H1 (cell line): ENCODE results near the gene NELFB. TPM values are rescaled to one million over a fixed set of nuclear protein-coding genes. Genes with fewer than 3 reads are reported as not detected.
A peak's percentile ranks its signal among the peaks of the same experiment; 100 is the strongest.

ENCODE experiments used
- CTCF ChIA-PET: fragments of 300-600 bp; sonication (Branson Sonifier 250); formaldehyde crosslinking; loops from one replicate; lab custom pipeline; 2021; ENCODE audit not compliant: partially characterized antibody; lab: Charles Lee
- POLR2A ChIA-PET: fragments of 300-600 bp; sonication (Branson Sonifier 250); formaldehyde crosslinking; loops from one replicate; lab custom pipeline; 2021; ENCODE audit warnings: inconsistent platforms; ENCODE audit not compliant: partially characterized antibody; lab: Charles Lee
- DNase-seq, 2 experiments: peaks; one replicate each; pipeline versions ENCODE4 v3.0.0 to v3.0.0-alpha.2; 2010 to 2022; ENCODE audit warnings: low spot score in 2 of 2, low read depth in 1 of 2, mixed read lengths in 1 of 2
- FAIRE-seq: peaks from 2 replicates; lab custom pipeline; 2011; peaks lifted over from hg19 to GRCh38; lab: Jason Lieb, UNC
- H2AFZ ChIP-seq: 2 replicates; pipeline ENCODE4 v1.8.1; 2012; ENCODE audit warnings: low read length, inconsistent platforms
- H2AK5ac ChIP-seq: 2 replicates; pipeline ENCODE4 v1.6.1; 2013; ENCODE audit warnings: low read depth, low read length
- H2BK120ac ChIP-seq: replicated peaks from 2 replicates; pipeline ENCODE3; 2013; ENCODE audit warnings: low read depth, low read length, inconsistent platforms
- H2BK12ac ChIP-seq: 2 replicates; pipeline ENCODE4 v1.6.1; 2013; ENCODE audit warnings: low read depth, low read length
- H2BK15ac ChIP-seq: 2 replicates; pipeline ENCODE4 v1.6.1; 2013; ENCODE audit warnings: low read length
- H2BK20ac ChIP-seq: 2 replicates; pipeline ENCODE4 v1.6.1; 2013; ENCODE audit warnings: low read length
- H2BK5ac ChIP-seq: 2 replicates; pipeline ENCODE4 v1.6.1; 2013; ENCODE audit warnings: low read depth, low read length
- H3K14ac ChIP-seq: 2 replicates; pipeline ENCODE4 v1.6.1; 2013; ENCODE audit warnings: inconsistent platforms; ENCODE audit not compliant: insufficient read length
- H3K18ac ChIP-seq: 2 replicates; pipeline ENCODE4 v1.6.1; 2013; ENCODE audit warnings: low read length; ENCODE audit errors: extremely low read depth
- H3K23ac ChIP-seq: 2 replicates; pipeline ENCODE4 v1.6.1; 2013; ENCODE audit warnings: inconsistent platforms; ENCODE audit not compliant: insufficient read length
- H3K23me2 ChIP-seq: 2 replicates; pipeline ENCODE4 v1.6.1; 2013; ENCODE audit warnings: low read depth, low read length
- H3K27ac ChIP-seq: 2 replicates; pipeline ENCODE4 v1.6.1; 2011; ENCODE audit warnings: low read depth, low read length, inconsistent platforms
- H3K27me3 ChIP-seq, 4 experiments: replicated peaks in 1 of 4; 1 replicate in 1 of 4; 2 replicates in 3 of 4; pipeline versions ENCODE4 v1.6.1 to v1.8.1; 2011 to 2013; ENCODE audit warnings: low read length in 3 of 4, mild to moderate bottlenecking in 3 of 4, inconsistent platforms in 2 of 4, mixed read lengths in 2 of 4, moderate library complexity in 1 of 4; ENCODE audit not compliant: control insufficient read depth in 3 of 4, insufficient read depth in 3 of 4; ENCODE audit errors: extremely low read depth in 1 of 4
- H3K36me3 ChIP-seq, 4 experiments: 2 replicates each; pipeline versions ENCODE4 v1.6.1 to v1.8.1; 2011 to 2013; ENCODE audit warnings: mild to moderate bottlenecking in 4 of 4, low read length in 3 of 4, moderate library complexity in 2 of 4, control low read depth in 1 of 4, inconsistent platforms in 1 of 4; ENCODE audit not compliant: insufficient read depth in 4 of 4, control insufficient read depth in 2 of 4
- H3K4ac ChIP-seq: replicated peaks from 2 replicates; pipeline ENCODE3; 2013; ENCODE audit warnings: low read length, low read depth, mixed read lengths, inconsistent platforms; ENCODE audit not compliant: insufficient read length
- H3K4me1 ChIP-seq, 4 experiments: replicated peaks in 1 of 4; 1 replicate in 1 of 4; 2 replicates in 3 of 4; pipeline versions ENCODE4 v1.6.1 to v1.8.1; 2011 to 2013; ENCODE audit warnings: low read length in 3 of 4, inconsistent platforms in 2 of 4, mixed read lengths in 1 of 4; ENCODE audit not compliant: insufficient read depth in 4 of 4, control insufficient read depth in 3 of 4
- H3K4me2 ChIP-seq, 2 experiments: 2 replicates each; pipeline versions ENCODE4 v1.6.1 to v1.8.1; 2011 to 2013; ENCODE audit warnings: low read depth in 2 of 2, low read length in 2 of 2, control low read depth in 1 of 2, inconsistent platforms in 1 of 2, mild to moderate bottlenecking in 1 of 2; ENCODE audit not compliant: insufficient read depth in 1 of 2
- H3K4me3 ChIP-seq, 4 experiments: fragments of 200-600, 300-600 bp in 1 of 4; sonication (generic), shearing (Covaris generic), sonication (Bioruptor Twin) in 1 of 4; 2 replicates each; pipeline versions ENCODE4 v1.5.1 to v1.8.1; 2011 to 2016; ENCODE audit warnings: low read length in 4 of 4, low read depth in 3 of 4, control low read depth in 2 of 4, inconsistent platforms in 2 of 4, mild to moderate bottlenecking in 2 of 4, mixed read lengths in 1 of 4, moderate library complexity in 1 of 4; ENCODE audit not compliant: insufficient read depth in 2 of 4; ENCODE audit errors: extremely low read depth in 1 of 4
- H3K56ac ChIP-seq: replicated peaks from 2 replicates; pipeline ENCODE3; 2013; ENCODE audit warnings: low read depth, mild to moderate bottlenecking, mixed read lengths, low read length, inconsistent platforms; ENCODE audit not compliant: insufficient read length
- H3K79me1 ChIP-seq: 2 replicates; pipeline ENCODE4 v1.6.1; 2013; ENCODE audit warnings: low read depth, low read length, control low read depth
- H3K79me2 ChIP-seq, 2 experiments: 2 replicates each; pipeline versions ENCODE4 v1.6.1 to v1.8.1; 2012 to 2013; ENCODE audit warnings: low read length in 2 of 2, mild to moderate bottlenecking in 2 of 2, inconsistent platforms in 1 of 2; ENCODE audit not compliant: insufficient read depth in 2 of 2, control insufficient read depth in 1 of 2
- H3K9ac ChIP-seq, 4 experiments: replicated peaks in 1 of 4; 1 replicate in 1 of 4; 2 replicates in 3 of 4; pipeline versions ENCODE4 v1.6.1 to v1.8.1; 2011 to 2013; ENCODE audit warnings: low read depth in 3 of 4, low read length in 3 of 4, control low read depth in 2 of 4, mild to moderate bottlenecking in 2 of 4, moderate library complexity in 2 of 4, inconsistent platforms in 1 of 4; ENCODE audit errors: extremely low read depth in 1 of 4
- H3K9me3 ChIP-seq, 2 experiments: 2 replicates each; pipeline versions ENCODE4 v1.6.1 to v1.8.1; 2012 to 2013; ENCODE audit warnings: mild to moderate bottlenecking in 2 of 2, moderate library complexity in 2 of 2, control low read depth in 1 of 2, inconsistent platforms in 1 of 2, low read depth in 1 of 2, low read length in 1 of 2, mixed read lengths in 1 of 2; ENCODE audit not compliant: insufficient read depth in 2 of 2
- H4K20me1 ChIP-seq, 2 experiments: replicated peaks in 1 of 2; 2 replicates each; pipeline versions ENCODE3 to v1.8.1; 2011 to 2013; ENCODE audit warnings: inconsistent platforms in 2 of 2, low read length in 2 of 2, mild to moderate bottlenecking in 1 of 2; ENCODE audit not compliant: insufficient read depth in 2 of 2, control insufficient read depth in 1 of 2
- H4K5ac ChIP-seq: 2 replicates; pipeline ENCODE4 v1.6.1; 2013; ENCODE audit warnings: low read length, low read depth, mixed read lengths, inconsistent platforms; ENCODE audit not compliant: insufficient read length
- H4K8ac ChIP-seq: 2 replicates; pipeline ENCODE4 v1.8.0; 2013; ENCODE audit warnings: mild to moderate bottlenecking, moderate library complexity, low read length, inconsistent platforms; ENCODE audit not compliant: insufficient read depth; ENCODE audit errors: extremely low read depth
- H4K91ac ChIP-seq: replicated peaks from 2 replicates; pipeline ENCODE3; 2013; ENCODE audit warnings: low read length, mixed read lengths, inconsistent platforms; ENCODE audit not compliant: insufficient read length
- EZH2 ChIP-seq: fragments of 200-600 bp; sonication (generic); IDR thresholded peaks from 2 replicates; pipeline ENCODE4 v1.7.1; 2012; ENCODE audit warnings: low read depth, mild to moderate bottlenecking, moderate library complexity, low read length, inconsistent platforms; ENCODE audit not compliant: severe bottlenecking
- KDM5A ChIP-seq: fragments of 200-600 bp; IDR thresholded peaks from 2 replicates; pipeline ENCODE4 v1.7.1; 2012; ENCODE audit warnings: mild to moderate bottlenecking, low read length, inconsistent platforms, mixed read lengths
- WGBS, 2 experiments: shearing (Covaris generic) in 1 of 2; methylation state at CpG; one replicate each; pipeline versions ENCODE4 v1.1.6 to v1.1.7; 2013 to 2015; ENCODE audit warnings: low lambda C conversion rate in 2 of 2, mixed read lengths in 2 of 2, inconsistent platforms in 1 of 2, low coverage in 1 of 2, missing lambda C conversion rate in 1 of 2; ENCODE audit not compliant: insufficient replicate concordance in 2 of 2, insufficient coverage in 1 of 2, insufficient read length in 1 of 2; ENCODE audit errors: extremely low coverage in 1 of 2, missing lambda C conversion rate in 1 of 2; 5-methylcytosine and 5-hydroxymethylcytosine counted together
- polyA plus RNA-seq, 7 experiments: library from polyadenylated mRNA; depleted of rRNA in 3 of 7; stranded (reverse) in 5 of 7; unstranded in 2 of 7; fragments of >200 nt in 5 of 7; fragments of 200-250 nt in 2 of 7; gene quantifications; 1 replicate in 5 of 7; 2 replicates in 1 of 7; 4 replicates in 1 of 7; pipeline versions ENCODE4 v1.2.1 to v1.2.3, GENCODE V29; 2011 to 2013; ENCODE audit warnings: missing spikeins in 2 of 7, mixed read lengths in 2 of 7
- total RNA-seq: library from RNA; stranded (reverse); fragmentation: NEBNext Ultra II Directional; extraction: Animal tissue kit (Norgen Biotek cat#: 25700); gene quantifications from 2 replicates; pipeline ENCODE4 v1.2.1, GENCODE V29; 2021

Gene NELFB
- total and polyA plus RNA-seq, 2 of the 8 experiments (the other 6 are each of a cell fraction or from before 2014, with no cell fraction given): 57.6 to 78.0 TPM

DNA sequence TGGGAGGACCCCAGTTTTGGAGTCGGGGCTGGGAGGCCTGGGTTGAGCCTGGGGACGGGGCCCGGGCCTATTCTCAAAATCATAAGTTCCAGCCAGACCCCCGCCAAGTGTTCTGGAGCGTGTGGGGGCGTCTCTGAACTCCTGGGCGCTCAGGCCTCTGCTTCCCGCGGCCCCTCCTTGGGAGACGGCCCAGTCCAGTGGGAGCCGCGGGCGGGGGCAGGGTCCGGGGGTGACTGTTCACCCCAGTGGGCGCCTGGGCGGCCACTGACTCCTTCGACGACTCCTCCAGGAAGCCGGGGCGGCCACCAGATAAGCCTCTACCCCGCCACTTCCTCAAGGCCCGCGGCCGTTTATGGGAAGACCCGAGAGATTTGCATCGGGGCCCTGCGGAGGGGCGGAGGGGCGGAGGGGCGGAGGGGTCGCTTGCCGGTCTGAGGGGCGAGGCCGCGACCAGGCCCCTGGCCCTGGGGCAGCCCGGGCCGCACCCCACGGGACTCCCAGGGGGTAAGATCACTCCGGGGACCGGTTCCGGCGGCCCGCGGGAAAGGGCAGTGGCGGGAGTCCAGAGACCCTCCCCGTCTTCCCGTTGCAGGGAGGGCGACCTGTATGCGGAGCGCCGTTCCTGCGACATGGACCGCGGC lies 23.1 kb downstream of the NELFB start:
- H4K20me1 ChIP-seq: peaks cover 0 to 13% of the 10 kb centered on the region in 2 experiments
- CTCF ChIA-PET: interaction anchor here (0.7 to 2.7 kb wide), 11 partner anchors 9 to 210 kb away, joined by 3 to 10 read pairs (median 3); partner anchors contain the start of genes NELFB, NRARP and STPG3
- peaks cover 0 to 12% (median 1%) of the 10 kb centered on the region in 4 experiments; a peak in 3 of 8 replicates for H3K36me3 ChIP-seq
- H2BK20ac ChIP-seq: no peak overlapping the region
- H2BK120ac ChIP-seq: no peak overlapping the region
- no peak overlapping the region for H3K23ac ChIP-seq
- no peak overlapping the region for H2BK12ac ChIP-seq
- peak overlapping the region; percentile 65; the same call in 1 of the 2 replicates for H4K8ac ChIP-seq
- WGBS, 2 experiments: 8% methylated on average over 39 of the region's 54 CpGs; no CpG with 5 or more reads in 1 of the 2 experiments
- no peak overlapping the region for H3K14ac ChIP-seq
- H3K23me2 ChIP-seq: peaks cover 13% of the 10 kb centered on the region; the same call in 1 of the 2 replicates
- peak in 1 of 2 experiments; percentile 77 for DNase-seq
- H2AK5ac ChIP-seq: no peak overlapping the region
- peak overlapping the region; percentile 26 to 70 (median 58) for H3K4me3 ChIP-seq
- no peak overlapping the region for H3K27ac ChIP-seq
- H3K18ac ChIP-seq: peak overlapping the region; percentile 68
- peak overlapping the region; percentile 60; the same call in 1 of the 2 replicates for H2BK5ac ChIP-seq
- no peaks in the 10 kb centered on the region for H3K79me2 ChIP-seq
- TF ChIP-seq KDM5A (no peak), EZH2 (peak; percentile 54)
- TF ChIP-seq, all 59 proteins: peak for 1
- H3K27me3 ChIP-seq: peaks cover 2 to 27% (median 14%) of the 10 kb centered on the region in 4 experiments; a peak in 6 of 7 replicates
- peak overlapping the region; percentile 64 for H3K56ac ChIP-seq
- peak overlapping the region; percentile 73 for H4K91ac ChIP-seq
- no peak overlapping the region for H2AFZ ChIP-seq
- H3K4me2 ChIP-seq: peak overlapping the region; percentile 58 to 80; a peak in 3 of 4 replicates
- no peak overlapping the region; a peak in 1 of 7 replicates for H3K9ac ChIP-seq
- H4K5ac ChIP-seq: no peak overlapping the region
- no peak for FAIRE-seq
- H3K4ac ChIP-seq: peak overlapping the region; percentile 13
- H3K9me3 ChIP-seq: no peaks in the 10 kb centered on the region; a peak in 1 of 4 replicates
- no peak overlapping the region for H2BK15ac ChIP-seq
- POLR2A ChIA-PET: interaction anchor here (0.5 to 47.8 kb wide), 9 partner anchors 9 to 432 kb away, joined by 3 to 1462 read pairs (median 8); partner anchors contain the start of genes CYSRT1, NDOR1, NELFB and NRARP
- no peaks in the 10 kb centered on the region; the same call in 1 of the 2 replicates for H3K79me1 ChIP-seq
- peaks cover 0 to 27% (median 18%) of the 10 kb centered on the region in 4 experiments; a peak in 6 of 7 replicates for H3K4me1 ChIP-seq
